ENCODE measurements around the gene NMNAT2.

- TF ChIP-seq CTCF (IDR thresholded peaks at IDR 0.05; ENCODE audit: poor library complexity, severe bottlenecking), result no peak
- TF ChIP-seq POLR2AphosphoS5 (IDR thresholded peaks at IDR 0.05), result no peak
- no peak for TF ChIP-seq REST (IDR thresholded peaks at IDR 0.05; ENCODE audit: borderline replicate concordance)
- TF ChIP-seq TAF1 (IDR thresholded peaks at IDR 0.05; ENCODE audit: low read depth), result no peak
Measured at GRCh38 chr1:183236158-183236725, 181.9 kb downstream of the NMNAT2 start.
